ENCODE results near the gene GRWD1.

DNA sequence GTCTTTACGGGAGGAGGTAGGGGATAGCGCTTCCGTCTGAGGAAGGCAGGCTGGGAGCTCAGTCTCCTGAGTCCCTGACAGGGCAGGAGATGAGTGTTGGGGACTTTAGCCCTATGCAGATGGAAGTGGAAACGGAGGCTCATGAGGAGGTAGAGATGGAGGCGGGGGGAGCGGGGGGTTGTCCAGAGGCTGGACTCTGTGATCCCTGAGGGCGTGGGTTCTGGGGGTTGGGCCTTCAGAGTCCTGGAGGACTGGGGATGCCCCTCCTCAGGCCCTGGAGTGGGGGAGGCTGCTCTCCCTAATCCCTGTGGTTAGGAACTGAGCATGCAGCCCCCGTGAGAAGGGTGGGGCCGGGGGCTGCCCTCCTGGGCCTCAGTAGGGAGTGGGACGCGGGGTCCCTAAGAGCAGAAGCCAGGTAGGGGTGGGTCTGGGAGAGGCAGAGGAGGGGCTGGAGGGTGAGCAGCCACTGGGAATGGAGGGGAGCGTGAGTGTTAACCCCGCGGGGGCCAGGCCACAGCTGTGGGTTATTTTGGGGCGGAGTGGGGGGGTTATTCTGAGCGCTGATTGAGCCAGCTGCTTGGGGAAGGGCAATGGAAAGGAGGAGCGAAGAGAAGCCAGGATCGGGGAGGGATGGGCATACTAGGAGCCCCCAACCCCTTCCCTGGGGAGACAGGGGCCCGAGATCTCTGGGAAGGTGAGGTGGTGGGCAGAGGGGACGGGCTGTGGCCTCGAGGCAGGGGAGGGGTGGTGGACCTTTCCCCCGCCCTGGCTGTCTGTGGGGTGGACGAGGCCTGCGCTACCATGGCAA lies 49.6 kb upstream of the GRWD1 start:
- TF ChIP-seq, protein P1, sequence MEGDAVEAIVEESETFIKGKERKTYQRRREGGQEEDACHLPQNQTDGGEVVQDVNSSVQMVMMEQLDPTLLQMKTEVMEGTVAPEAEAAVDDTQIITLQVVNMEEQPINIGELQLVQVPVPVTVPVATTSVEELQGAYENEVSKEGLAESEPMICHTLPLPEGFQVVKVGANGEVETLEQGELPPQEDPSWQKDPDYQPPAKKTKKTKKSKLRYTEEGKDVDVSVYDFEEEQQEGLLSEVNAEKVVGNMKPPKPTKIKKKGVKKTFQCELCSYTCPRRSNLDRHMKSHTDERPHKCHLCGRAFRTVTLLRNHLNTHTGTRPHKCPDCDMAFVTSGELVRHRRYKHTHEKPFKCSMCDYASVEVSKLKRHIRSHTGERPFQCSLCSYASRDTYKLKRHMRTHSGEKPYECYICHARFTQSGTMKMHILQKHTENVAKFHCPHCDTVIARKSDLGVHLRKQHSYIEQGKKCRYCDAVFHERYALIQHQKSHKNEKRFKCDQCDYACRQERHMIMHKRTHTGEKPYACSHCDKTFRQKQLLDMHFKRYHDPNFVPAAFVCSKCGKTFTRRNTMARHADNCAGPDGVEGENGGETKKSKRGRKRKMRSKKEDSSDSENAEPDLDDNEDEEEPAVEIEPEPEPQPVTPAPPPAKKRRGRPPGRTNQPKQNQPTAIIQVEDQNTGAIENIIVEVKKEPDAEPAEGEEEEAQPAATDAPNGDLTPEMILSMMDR (IDR thresholded peaks at IDR 0.05; ENCODE audit: insufficient read depth, low read length, poor library complexity, severe bottlenecking): no peak
- no peak for TF ChIP-seq EZH2phosphoT487 (conservative IDR thresholded peaks at IDR 0.05; ENCODE audit: low read length)

Data from SU-DHL-6 (cell line).